HepG2 (cell line): ENCODE measurements around the gene CBFA2T2. TPM values are rescaled to one million over a fixed set of nuclear protein-coding genes. Genes with fewer than 3 reads are reported as not detected.

Source experiments
- ATAC-seq: fragments of 200-7000 bp; cut with Tn5 transposase; 3 replicates; pipeline ENCODE4 v1.9.1; 2020; ENCODE audit warnings: mild to moderate bottlenecking, moderate library complexity
- BruUV-seq: library from RNA; stranded (reverse); fragments of 400-500 nt; replicated peaks from 2 replicates; lab custom pipeline; 2021; lab: Mats Ljungman, UMichigan
- CTCF ChIA-PET: fragments of 300-600 bp; formaldehyde crosslinking; extraction: SDS; loops from one replicate; lab custom pipeline; 2021; ENCODE audit warnings: low total read pairs, inconsistent platforms, low intra/inter-chr PET ratio; lab: Yijun Ruan, JAX
- POLR2A ChIA-PET: fragments of 350-600 bp; sonication (Branson Sonifier 250); formaldehyde crosslinking; loops from one replicate; lab custom pipeline; 2020; ENCODE audit warnings: antibody characterized with exemption, inconsistent platforms; lab: Yijun Ruan, JAX
- DNase-seq: peaks from one replicate; pipeline ENCODE4 v3.0.0-alpha.2; 2015; ENCODE audit warnings: low spot score
- FAIRE-seq: peaks from 3 replicates; lab custom pipeline; 2011; peaks lifted over from hg19 to GRCh38; lab: Jason Lieb, UNC
- H2AFZ ChIP-seq: one replicate; pipeline ENCODE4 v1.6.1; 2011; ENCODE audit warnings: low read length, inconsistent platforms
- H3K27ac ChIP-seq: fragments of 300-600 bp; 3 replicates; pipeline ENCODE4 v1.8.0; 2011; ENCODE audit warnings: mixed run types, mild to moderate bottlenecking, mixed read lengths, low read length, inconsistent platforms; ENCODE audit not compliant: insufficient read depth; ENCODE audit errors: extremely low read length
- H3K27me3 ChIP-seq, 2 experiments: fragments of 200-600 bp in 1 of 2; 2 replicates in 1 of 2; 3 replicates in 1 of 2; pipeline versions ENCODE4 v1.6.0 to v1.8.0; 2011; ENCODE audit warnings: low read length in 2 of 2, mild to moderate bottlenecking in 2 of 2, moderate library complexity in 2 of 2, inconsistent platforms in 1 of 2; ENCODE audit not compliant: insufficient read depth in 2 of 2, control insufficient read depth in 1 of 2
- H3K36me3 ChIP-seq, 2 experiments: fragments of 200-600 bp in 1 of 2; replicated peaks in 1 of 2; 2 replicates in 1 of 2; 3 replicates in 1 of 2; pipeline versions ENCODE4 v1.5.1 to v1.8.0; 2011; ENCODE audit warnings: low read length in 2 of 2, inconsistent platforms in 1 of 2; ENCODE audit not compliant: insufficient read depth in 2 of 2, control insufficient read depth in 1 of 2
- H3K4me1 ChIP-seq: 2 replicates; pipeline ENCODE4 v1.5.1; 2012; ENCODE audit warnings: low read length, inconsistent platforms; ENCODE audit not compliant: insufficient read depth
- H3K4me2 ChIP-seq: 2 replicates; pipeline ENCODE4 v1.6.0; 2011; ENCODE audit warnings: low read depth, low read length, inconsistent platforms
- H3K4me3 ChIP-seq, 3 experiments: fragments of 200-600 bp in 1 of 3; sonication (generic), shearing (Covaris generic) in 1 of 3; replicated peaks in 1 of 3; 2 replicates each; pipeline ENCODE4 v1.5.1; 2011 to 2016; ENCODE audit warnings: low read length in 3 of 3, inconsistent platforms in 2 of 3, low read depth in 2 of 3, mild to moderate bottlenecking in 2 of 3, control low read depth in 1 of 3, mixed read lengths in 1 of 3; ENCODE audit not compliant: insufficient read depth in 1 of 3
- H3K79me2 ChIP-seq: one replicate; pipeline ENCODE4 v1.6.1; 2011; ENCODE audit warnings: low read length, inconsistent platforms; ENCODE audit not compliant: insufficient read depth
- H3K9ac ChIP-seq: 2 replicates; pipeline ENCODE4 v1.6.0; 2011; ENCODE audit warnings: mild to moderate bottlenecking, low read depth, low read length, inconsistent platforms; ENCODE audit not compliant: insufficient read depth
- H3K9me3 ChIP-seq: 2 replicates; pipeline ENCODE4 v1.5.1; 2012; ENCODE audit warnings: mild to moderate bottlenecking, low read length
- H4K20me1 ChIP-seq: 2 replicates; pipeline ENCODE4 v1.6.0; 2011; ENCODE audit warnings: inconsistent platforms, mild to moderate bottlenecking, low read length, moderate library complexity; ENCODE audit not compliant: insufficient read depth
- AGO2 ChIP-seq: fragments of 200-400 bp; formaldehyde crosslinking; optimal IDR thresholded peaks from 2 replicates; pipeline ENCODE3; 2017; ENCODE audit warnings: mild to moderate bottlenecking, low read depth, low read length, moderate library complexity
- HOXA9 ChIP-seq: sonication (generic); formaldehyde crosslinking; IDR thresholded peaks from 2 replicates; pipeline ENCODE4 v1.8.1; 2022; ENCODE audit warnings: missing genetic modification reagents, mild to moderate bottlenecking, moderate library complexity, borderline replicate concordance
- MIER3 ChIP-seq: IDR thresholded peaks from 2 replicates; pipeline ENCODE4 v1.6.1; 2016; ENCODE audit warnings: missing compliant biosample characterization, borderline replicate concordance
- NPAS2 ChIP-seq: sonication (generic); formaldehyde crosslinking; IDR thresholded peaks from 2 replicates; pipeline ENCODE4 v1.8.0; 2022; ENCODE audit warnings: mild to moderate bottlenecking, missing genetic modification reagents, borderline replicate concordance
- PITX1 ChIP-seq: sonication (generic); formaldehyde crosslinking; IDR thresholded peaks from 2 replicates; pipeline ENCODE4 v1.5.1; 2020; ENCODE audit warnings: mild to moderate bottlenecking, missing genetic modification reagents
- POLR2A ChIP-seq, 2 experiments: IDR thresholded peaks; 2 replicates each; pipeline ENCODE4 v1.6.1; 2011; ENCODE audit warnings: low read depth in 2 of 2, low read length in 2 of 2, mild to moderate bottlenecking in 1 of 2, moderate library complexity in 1 of 2; ENCODE audit not compliant: insufficient read depth in 1 of 2
- SAP130 ChIP-seq: IDR thresholded peaks from 2 replicates; pipeline ENCODE4 v1.6.1; 2016; ENCODE audit warnings: low read depth
- ZNF703 ChIP-seq: sonication (generic); formaldehyde crosslinking; IDR thresholded peaks from 2 replicates; pipeline ENCODE4 v1.5.1; 2020; ENCODE audit warnings: missing genetic modification reagents, mild to moderate bottlenecking, moderate library complexity, borderline replicate concordance
- WGBS: methylation state at CpG from one replicate; pipeline ENCODE4 v1.1.6; 2017; ENCODE audit warnings: low lambda C conversion rate; 5-methylcytosine and 5-hydroxymethylcytosine counted together
- in situ Hi-C: cut with HindIII; loops from 2 replicates; pipeline ENCODE4 v1.10.0; 2017; ENCODE audit warnings: low pct_unique_long_range_greater_than_20kb; ENCODE audit not compliant: extremely low pct_ligation_motif_present
- intact Hi-C: fragments of 100-400 bp; cut with micrococcal nuclease; formaldehyde crosslinking; loops from one replicate; pipeline ENCODE4 v1.10.0; 2022; ENCODE audit not compliant: unreplicated experiment
- polyA plus RNA-seq, 8 experiments: library from polyadenylated mRNA; depleted of rRNA in 3 of 8; stranded (reverse) in 7 of 8; unstranded in 1 of 8; fragments of >200 nt; fragmentation: Illumina TruSeq in 4 of 8; extraction: Trizol in 4 of 8; gene quantifications; 2 replicates each; pipeline versions ENCODE4 v1.2.1 to v1.2.3, GENCODE V29; 2011 to 2016; ENCODE audit warnings: low read depth in 4 of 8, missing spikeins in 1 of 8, mixed read lengths in 1 of 8; ENCODE audit not compliant: insufficient read depth in 1 of 8
- total RNA-seq, 5 experiments: library from RNA; depleted of rRNA; stranded (reverse); fragments of >200 nt; fragmentation: Illumina TruSeq; extraction: Trizol; gene quantifications; 2 replicates each; pipeline ENCODE4 v1.2.3, GENCODE V29; 2016; ENCODE audit warnings: low read depth in 1 of 5
- TF ChIP-seq, protein P1 (sequence below): sonication (generic); formaldehyde crosslinking; IDR thresholded peaks from 2 replicates; pipeline ENCODE4 v1.5.1; 2020; ENCODE audit warnings: mild to moderate bottlenecking, missing genetic modification reagents, moderate library complexity
- TF ChIP-seq, protein P2 (sequence below): sonication (generic); formaldehyde crosslinking; IDR thresholded peaks from 2 replicates; pipeline ENCODE4 v1.8.0; 2022; ENCODE audit warnings: mild to moderate bottlenecking, missing genetic modification reagents, moderate library complexity
- TF ChIP-seq, protein P3 (sequence below), 2 experiments: sonication (generic) in 1 of 2; formaldehyde crosslinking in 1 of 2; IDR thresholded peaks; 2 replicates each; pipeline versions ENCODE4 v1.5.1 to v1.6.1; 2011 to 2020; ENCODE audit warnings: borderline replicate concordance in 1 of 2, low read depth in 1 of 2, low read length in 1 of 2, mild to moderate bottlenecking in 1 of 2, missing genetic modification reagents in 1 of 2, moderate library complexity in 1 of 2

Gene CBFA2T2
- total and polyA plus RNA-seq, 2 of the 13 experiments (the other 11 are each of a cell fraction or from before 2014, with no cell fraction given): 6.3 to 21.2 TPM

DNA sequence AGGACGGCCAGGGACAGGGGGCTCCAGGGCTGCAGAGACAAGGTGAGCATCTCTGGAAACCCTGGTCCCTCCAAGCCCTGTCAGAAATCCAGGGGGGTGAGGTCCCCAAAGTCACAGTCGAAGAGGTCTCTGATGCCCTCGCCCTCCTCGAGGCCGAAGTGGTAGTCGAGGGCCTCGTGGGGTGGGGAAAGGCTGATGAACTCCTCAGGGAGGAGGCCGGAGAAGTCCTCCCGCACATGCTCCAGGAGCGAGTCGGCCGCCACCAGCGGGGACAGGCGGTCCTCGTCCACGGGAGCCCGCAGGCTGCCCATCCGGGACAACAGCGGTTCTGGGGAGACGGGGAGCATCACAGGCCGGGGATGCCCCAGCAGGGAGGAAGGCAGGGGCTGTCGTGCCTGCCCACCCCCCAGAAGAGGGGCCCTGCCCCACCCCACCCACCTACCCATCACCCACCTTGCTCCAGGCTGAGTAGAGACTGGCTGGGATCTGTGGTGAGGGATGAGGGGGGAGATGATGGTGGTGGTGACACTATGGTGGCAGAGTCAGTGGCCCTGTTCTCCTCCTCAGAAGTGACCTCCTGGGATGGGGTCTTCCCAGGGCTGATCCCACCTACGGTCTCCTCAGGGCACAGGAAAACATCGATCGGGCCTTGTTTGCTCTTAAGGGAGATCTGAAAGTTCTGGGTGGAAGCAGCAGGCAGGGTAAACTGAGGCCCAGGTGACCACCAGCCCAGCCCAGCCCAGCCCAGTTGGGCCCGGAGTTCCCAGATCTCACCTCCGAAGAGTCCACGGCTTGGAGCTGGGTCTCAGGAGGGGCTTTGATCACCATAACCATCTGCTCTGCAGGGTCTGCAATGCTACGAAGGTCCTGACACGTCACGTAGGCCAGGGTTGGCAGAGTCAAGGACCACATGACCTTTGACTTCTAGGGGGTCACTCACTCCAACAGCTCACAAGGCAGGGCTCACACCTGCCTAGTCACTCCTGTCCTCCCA is 187.1 kb downstream of the CBFA2T2 start (continued):
- TF ChIP-seq NPAS2: 0 out of 2 replicates have a peak, but pooled peaks have one; percentile 41
- no peak for TF ChIP-seq HOXA9 (CRISPR knock-in tag)
- TF ChIP-seq SAP130 (CRISPR knock-in tag): no peak

DNA sequence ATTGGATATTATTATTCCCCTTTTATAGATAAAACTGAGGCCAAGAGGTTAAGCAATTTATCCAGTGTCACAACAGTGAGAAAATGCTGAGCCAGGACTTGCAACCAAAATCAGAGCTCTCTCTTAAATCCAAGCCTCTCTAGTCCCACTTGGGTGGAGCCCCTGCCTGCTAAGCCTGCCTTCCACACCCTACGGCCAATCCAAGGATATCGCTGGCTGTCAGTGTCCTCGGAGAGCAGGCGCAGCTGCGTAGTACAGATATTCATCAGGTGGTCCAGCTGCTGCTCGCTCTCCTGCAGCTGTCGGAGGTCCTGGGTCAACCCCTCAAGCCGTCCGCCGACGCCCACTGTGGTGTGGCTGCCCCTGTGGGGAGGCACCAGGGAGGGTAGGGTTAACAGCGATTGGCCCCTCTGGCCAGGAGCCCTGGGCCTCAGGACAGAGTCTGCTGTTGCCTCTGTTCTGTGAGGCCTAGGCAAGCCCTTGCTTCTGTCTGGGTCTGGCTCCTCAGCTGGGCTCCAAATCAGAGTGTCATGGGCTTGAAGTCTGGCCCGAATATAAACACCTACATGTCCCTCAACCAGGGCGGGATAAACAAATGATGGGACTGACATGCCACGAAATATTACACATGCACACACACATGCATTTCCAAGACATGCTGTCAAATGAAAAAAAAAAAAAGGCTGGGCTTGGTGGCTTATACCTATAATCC is 188.3 kb downstream of the CBFA2T2 start:
- intact Hi-C loops: no loop called here
- WGBS: 98% methylated on average over 15 of the region's 15 CpGs
- in situ Hi-C loops: no loop called here
- Histone ChIP-seq H3K36me3 (peaks cover 9 to 28% of the 10 kb centered on the region in 2 experiments; a peak in 4 of 5 replicates), H3K4me2 (no peak overlapping the region), H2AFZ (no peak overlapping the region), H3K9ac (no peak overlapping the region), H3K9me3 (no peaks in the 10 kb centered on the region), H3K27me3 (peaks cover 0 to 3% of the 10 kb centered on the region in 2 experiments; a peak in 1 of 5 replicates), H3K4me3 (no peak overlapping the region), H4K20me1 (no peaks in the 10 kb centered on the region), H3K27ac (no peak overlapping the region), H3K79me2 (peaks cover 12% of the 10 kb centered on the region), H3K4me1 (peaks cover 17% of the 10 kb centered on the region)
- no TSS peak for BruUV-seq
- ATAC-seq (no peak), FAIRE-seq (no peak), DNase-seq (no peak)
- ChIA-PET POLR2A (interaction anchor here (1.0 kb wide), 1 partner anchor 15 kb away, joined by 3 read pairs; no protein-coding TSS in a partner anchor), CTCF (no interaction called here)
- TF ChIP-seq PITX1 (CRISPR knock-in tag) (no peak), MIER3 (CRISPR knock-in tag) (no peak), ZNF703 (no peak), AGO2 (peak; percentile 70), POLR2A (IDR thresholded peaks at IDR 0.05; ENCODE audit: insufficient read depth in 1 of 2, low read depth in 2 of 2, low read length in 2 of 2) (0 out of 4 replicates have a peak, but pooled peaks of 1 of the 2 experiments have one; percentile 9)
- TF ChIP-seq, protein P1, sequence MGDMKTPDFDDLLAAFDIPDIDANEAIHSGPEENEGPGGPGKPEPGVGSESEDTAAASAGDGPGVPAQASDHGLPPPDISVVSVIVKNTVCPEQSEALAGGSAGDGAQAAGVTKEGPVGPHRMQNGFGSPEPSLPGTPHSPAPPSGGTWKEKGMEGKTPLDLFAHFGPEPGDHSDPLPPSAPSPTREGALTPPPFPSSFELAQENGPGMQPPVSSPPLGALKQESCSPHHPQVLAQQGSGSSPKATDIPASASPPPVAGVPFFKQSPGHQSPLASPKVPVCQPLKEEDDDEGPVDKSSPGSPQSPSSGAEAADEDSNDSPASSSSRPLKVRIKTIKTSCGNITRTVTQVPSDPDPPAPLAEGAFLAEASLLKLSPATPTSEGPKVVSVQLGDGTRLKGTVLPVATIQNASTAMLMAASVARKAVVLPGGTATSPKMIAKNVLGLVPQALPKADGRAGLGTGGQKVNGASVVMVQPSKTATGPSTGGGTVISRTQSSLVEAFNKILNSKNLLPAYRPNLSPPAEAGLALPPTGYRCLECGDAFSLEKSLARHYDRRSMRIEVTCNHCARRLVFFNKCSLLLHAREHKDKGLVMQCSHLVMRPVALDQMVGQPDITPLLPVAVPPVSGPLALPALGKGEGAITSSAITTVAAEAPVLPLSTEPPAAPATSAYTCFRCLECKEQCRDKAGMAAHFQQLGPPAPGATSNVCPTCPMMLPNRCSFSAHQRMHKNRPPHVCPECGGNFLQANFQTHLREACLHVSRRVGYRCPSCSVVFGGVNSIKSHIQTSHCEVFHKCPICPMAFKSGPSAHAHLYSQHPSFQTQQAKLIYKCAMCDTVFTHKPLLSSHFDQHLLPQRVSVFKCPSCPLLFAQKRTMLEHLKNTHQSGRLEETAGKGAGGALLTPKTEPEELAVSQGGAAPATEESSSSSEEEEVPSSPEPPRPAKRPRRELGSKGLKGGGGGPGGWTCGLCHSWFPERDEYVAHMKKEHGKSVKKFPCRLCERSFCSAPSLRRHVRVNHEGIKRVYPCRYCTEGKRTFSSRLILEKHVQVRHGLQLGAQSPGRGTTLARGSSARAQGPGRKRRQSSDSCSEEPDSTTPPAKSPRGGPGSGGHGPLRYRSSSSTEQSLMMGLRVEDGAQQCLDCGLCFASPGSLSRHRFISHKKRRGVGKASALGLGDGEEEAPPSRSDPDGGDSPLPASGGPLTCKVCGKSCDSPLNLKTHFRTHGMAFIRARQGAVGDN (CRISPR knock-in tag): 0 out of 2 replicates have a peak, but pooled peaks have one; percentile 12
- TF ChIP-seq, protein P2, sequence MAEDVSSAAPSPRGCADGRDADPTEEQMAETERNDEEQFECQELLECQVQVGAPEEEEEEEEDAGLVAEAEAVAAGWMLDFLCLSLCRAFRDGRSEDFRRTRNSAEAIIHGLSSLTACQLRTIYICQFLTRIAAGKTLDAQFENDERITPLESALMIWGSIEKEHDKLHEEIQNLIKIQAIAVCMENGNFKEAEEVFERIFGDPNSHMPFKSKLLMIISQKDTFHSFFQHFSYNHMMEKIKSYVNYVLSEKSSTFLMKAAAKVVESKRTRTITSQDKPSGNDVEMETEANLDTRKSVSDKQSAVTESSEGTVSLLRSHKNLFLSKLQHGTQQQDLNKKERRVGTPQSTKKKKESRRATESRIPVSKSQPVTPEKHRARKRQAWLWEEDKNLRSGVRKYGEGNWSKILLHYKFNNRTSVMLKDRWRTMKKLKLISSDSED (CRISPR knock-in tag): no peak
- TF ChIP-seq, protein P3, sequence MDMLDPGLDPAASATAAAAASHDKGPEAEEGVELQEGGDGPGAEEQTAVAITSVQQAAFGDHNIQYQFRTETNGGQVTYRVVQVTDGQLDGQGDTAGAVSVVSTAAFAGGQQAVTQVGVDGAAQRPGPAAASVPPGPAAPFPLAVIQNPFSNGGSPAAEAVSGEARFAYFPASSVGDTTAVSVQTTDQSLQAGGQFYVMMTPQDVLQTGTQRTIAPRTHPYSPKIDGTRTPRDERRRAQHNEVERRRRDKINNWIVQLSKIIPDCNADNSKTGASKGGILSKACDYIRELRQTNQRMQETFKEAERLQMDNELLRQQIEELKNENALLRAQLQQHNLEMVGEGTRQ (IDR thresholded peaks at IDR 0.05; ENCODE audit: low read depth, low read length): no peak
- TF ChIP-seq, protein P3 (CRISPR knock-in tag; IDR thresholded peaks at IDR 0.05; ENCODE audit: borderline replicate concordance): no peak
